ENCODE data around the gene RNF125. TPM values are rescaled to one million over a fixed set of nuclear protein-coding genes. Genes with fewer than 3 reads are reported as not detected.
A peak's percentile ranks its signal among the peaks of the same experiment; 100 is the strongest.

RNF125 gene
- 0.66 TPM for polyA plus RNA-seq (2013, experiment 1 of 2)
- polyA plus RNA-seq (2013, experiment 2 of 2), result 1.3 TPM

DNA sequence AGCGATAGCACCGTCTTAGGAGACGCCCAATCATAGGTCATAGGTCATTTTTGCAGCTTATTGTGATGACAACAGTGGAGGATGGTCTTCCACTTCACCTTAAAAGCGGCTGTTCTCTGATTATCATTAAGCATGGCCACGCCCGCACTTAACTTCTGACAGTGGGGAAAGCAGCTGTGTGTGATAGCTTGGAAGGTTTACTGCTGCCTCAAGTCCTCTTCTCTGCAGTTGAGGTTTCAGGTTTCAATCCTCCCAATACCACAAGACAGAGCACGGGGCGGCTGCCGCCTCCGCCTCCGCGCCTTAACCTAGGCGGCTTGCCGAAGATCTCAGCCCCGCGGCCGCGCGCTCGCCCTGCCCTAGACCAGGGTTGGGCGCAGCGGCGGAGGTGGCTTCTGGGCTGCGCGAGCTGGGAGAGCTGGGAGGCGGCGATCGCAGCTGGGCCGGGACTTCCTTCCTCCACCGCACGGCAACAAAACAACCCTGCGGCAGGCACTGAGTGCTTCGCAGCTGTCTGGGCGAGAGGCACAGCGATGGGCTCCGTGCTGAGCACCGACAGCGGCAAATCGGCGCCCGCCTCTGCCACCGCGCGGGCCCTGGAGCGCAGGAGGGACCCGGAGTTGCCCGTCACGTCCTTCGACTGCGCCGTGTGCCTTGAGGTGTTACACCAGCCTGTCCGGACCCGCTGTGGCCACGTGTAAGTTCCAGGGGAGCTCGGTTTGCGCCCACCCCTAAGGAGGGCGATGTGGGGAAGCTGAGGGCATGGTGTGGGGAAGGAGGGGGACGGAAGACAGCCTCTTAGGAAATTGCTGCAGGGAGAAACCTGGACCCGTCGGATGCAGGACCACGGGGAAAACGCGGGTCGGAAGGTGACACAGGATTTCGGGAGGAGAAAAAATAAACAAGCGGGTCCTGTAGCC, at the start of gene RNF125:
Gene RNF125 (plus strand): TSS at position 495 of the 920 bp plus-strand sequence. CDS start 39 bp downstream, at position 534.
- no peaks in the 10 kb centered on the region for H3K9me3 ChIP-seq (ENCODE audit: control insufficient read depth, low read length)
- H3K4me1 ChIP-seq (ENCODE audit: control insufficient read depth, insufficient read depth, low read length, poor library complexity, severe bottlenecking), result peaks cover 6% of the 10 kb centered on the region
- peak within 1 kb of the TSS; percentile 52 for H3K4me3 ChIP-seq (ENCODE audit: extremely low read depth, insufficient read depth, low read length, poor library complexity, severe bottlenecking)
- peak within 1 kb of the TSS; percentile 24 for H3K27ac ChIP-seq (ENCODE audit: low read depth, low read length, severe bottlenecking)
- 1% methylated on average over 60 to 62 of the region's 66 CpGs for WGBS, 2 experiments (ENCODE audit: insufficient coverage in 2 of 2)
- H3K36me3 ChIP-seq (ENCODE audit: control insufficient read depth, insufficient read depth, low read length), result no peaks in the 10 kb centered on the region

DNA sequence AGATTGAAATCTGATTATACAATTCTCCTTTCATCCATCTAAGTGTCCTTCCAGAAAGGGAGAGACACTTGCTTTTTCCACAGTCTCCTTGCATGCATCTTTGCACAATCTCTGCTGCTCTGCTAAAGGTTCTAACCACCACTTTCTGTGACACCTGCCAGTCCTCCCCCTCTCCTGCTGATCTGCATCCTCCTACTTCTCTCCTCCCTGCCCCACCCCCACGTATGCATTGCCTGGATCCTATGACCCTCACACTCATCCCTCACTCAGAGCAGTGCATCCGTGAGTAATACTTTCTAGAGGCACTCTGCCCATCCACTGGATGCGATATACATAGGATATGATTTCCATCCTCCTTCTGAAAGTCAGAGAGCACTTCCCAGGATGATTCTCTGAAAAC, 48.0 kb upstream of the RNF125 start:
- peaks cover 26% of the 10 kb centered on the region for H3K9me3 ChIP-seq (ENCODE audit: control insufficient read depth, low read length)
- H3K36me3 ChIP-seq (ENCODE audit: control insufficient read depth, insufficient read depth, low read length), result no peaks in the 10 kb centered on the region
- no peaks in the 10 kb centered on the region for H3K4me1 ChIP-seq (ENCODE audit: control insufficient read depth, insufficient read depth, low read length, poor library complexity, severe bottlenecking)
- WGBS, 2 experiments (ENCODE audit: insufficient coverage in 2 of 2), result 40 to 58% methylated on average over 2 to 3 of the region's 3 CpGs
- H3K4me3 ChIP-seq (ENCODE audit: extremely low read depth, insufficient read depth, low read length, poor library complexity, severe bottlenecking), result no peak overlapping the region
- no peak overlapping the region for H3K27ac ChIP-seq (ENCODE audit: low read depth, low read length, severe bottlenecking)

DNA sequence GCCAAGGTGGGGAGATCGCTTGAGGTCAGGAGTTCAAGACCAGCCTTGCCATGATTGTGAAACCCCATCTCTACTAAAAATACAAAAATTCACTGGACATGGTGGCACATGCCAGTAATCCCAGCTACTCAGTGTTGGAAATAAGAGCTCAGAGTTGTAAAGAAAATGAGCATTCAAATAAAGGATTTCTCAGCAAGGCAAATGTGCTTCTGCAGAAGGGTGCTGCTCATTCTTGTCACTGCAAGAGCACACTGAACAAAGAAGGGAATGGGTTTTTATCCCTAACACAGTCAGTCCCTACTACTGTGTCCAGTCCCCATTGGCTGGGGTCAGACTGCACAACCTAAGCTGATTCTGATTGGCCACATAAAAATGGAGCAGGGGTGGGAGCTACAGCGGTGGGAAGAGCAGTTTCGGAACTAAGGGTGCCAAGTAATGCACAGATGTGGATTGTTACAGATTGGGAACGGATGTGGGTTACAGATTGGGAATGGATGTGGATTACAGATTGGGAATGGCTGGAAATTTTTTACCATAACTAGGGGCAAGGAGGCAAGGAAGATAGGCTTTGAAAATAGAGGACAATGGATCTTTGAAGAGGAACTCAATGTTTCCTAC, 44.6 kb upstream of the RNF125 start:
- Histone ChIP-seq H3K9me3 (ENCODE audit: control insufficient read depth, low read length) (peaks cover 38% of the 10 kb centered on the region), H3K36me3 (ENCODE audit: control insufficient read depth, insufficient read depth, low read length) (no peaks in the 10 kb centered on the region), H3K4me1 (ENCODE audit: control insufficient read depth, insufficient read depth, low read length, poor library complexity, severe bottlenecking) (no peaks in the 10 kb centered on the region), H3K4me3 (ENCODE audit: extremely low read depth, insufficient read depth, low read length, poor library complexity, severe bottlenecking) (no peak overlapping the region), H3K27ac (ENCODE audit: low read depth, low read length, severe bottlenecking) (no peak overlapping the region)
- WGBS, 2 experiments (ENCODE audit: insufficient coverage in 2 of 2), result 92% methylated on average over 4 of the region's 4 CpGs

DNA sequence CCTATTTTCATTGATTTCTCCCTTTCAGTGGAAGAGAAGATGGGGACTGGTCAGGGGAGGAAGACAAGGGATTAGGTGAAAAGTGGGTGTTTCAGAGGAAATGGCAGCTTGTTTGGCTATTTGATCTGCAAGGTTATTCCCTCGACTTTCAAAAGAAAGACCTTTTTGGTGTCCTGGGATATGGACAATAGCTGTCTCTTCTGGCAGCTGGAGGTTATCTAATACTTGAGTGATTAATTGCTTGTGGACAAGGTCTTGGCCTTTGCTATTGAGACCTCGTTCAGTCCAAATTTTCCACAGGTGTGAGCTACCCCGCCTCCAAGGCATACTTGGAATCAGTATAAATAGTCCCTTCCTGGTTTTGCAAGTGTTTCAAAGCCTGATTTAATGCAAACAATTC, 42.4 kb upstream of the RNF125 start:
- WGBS, 2 experiments (ENCODE audit: insufficient coverage in 2 of 2), result 67 to 83% methylated on average over 3 of the region's 3 CpGs
- peaks cover 44% of the 10 kb centered on the region for H3K9me3 ChIP-seq (ENCODE audit: control insufficient read depth, low read length)
- no peak overlapping the region for H3K27ac ChIP-seq (ENCODE audit: low read depth, low read length, severe bottlenecking)
- H3K4me1 ChIP-seq (ENCODE audit: control insufficient read depth, insufficient read depth, low read length, poor library complexity, severe bottlenecking), result no peaks in the 10 kb centered on the region
- H3K4me3 ChIP-seq (ENCODE audit: extremely low read depth, insufficient read depth, low read length, poor library complexity, severe bottlenecking), result no peak overlapping the region
- no peaks in the 10 kb centered on the region for H3K36me3 ChIP-seq (ENCODE audit: control insufficient read depth, insufficient read depth, low read length)

DNA sequence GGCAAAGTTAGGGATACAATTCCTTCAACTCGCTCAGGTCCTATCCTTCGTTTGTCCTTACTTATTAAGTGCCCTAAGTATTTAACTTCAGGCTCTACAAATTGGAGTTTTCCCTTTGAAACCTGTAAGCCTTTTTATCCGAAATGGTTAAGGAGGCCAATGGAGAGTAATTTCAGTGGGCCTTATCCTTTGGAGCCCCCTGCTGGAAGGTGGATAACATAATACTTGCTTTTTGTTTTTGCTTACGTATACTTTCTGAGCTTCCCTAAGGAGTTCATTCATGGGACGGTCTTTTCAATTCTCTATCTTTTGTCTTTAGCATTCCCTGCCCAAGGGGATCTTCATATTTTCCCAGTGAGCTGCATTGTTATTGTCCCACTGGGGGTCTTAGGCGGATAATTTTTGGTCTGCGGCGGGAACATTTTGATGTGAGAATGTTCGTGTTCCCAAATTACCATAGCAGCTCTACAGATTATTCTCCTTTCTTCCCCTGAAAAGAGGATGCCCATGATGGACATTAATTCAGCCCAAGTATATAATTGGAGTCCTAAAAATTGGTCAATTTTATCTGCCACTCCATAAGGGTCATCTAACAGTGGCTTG, 41.3 kb upstream of the RNF125 start:
- no peak overlapping the region for H3K27ac ChIP-seq (ENCODE audit: low read depth, low read length, severe bottlenecking)
- no peak overlapping the region for H3K4me3 ChIP-seq (ENCODE audit: extremely low read depth, insufficient read depth, low read length, poor library complexity, severe bottlenecking)
- H3K9me3 ChIP-seq (ENCODE audit: control insufficient read depth, low read length), result peaks cover 41% of the 10 kb centered on the region
- WGBS, 2 experiments (ENCODE audit: insufficient coverage in 2 of 2), result 62 to 100% methylated on average over 4 to 5 of the region's 9 CpGs
- H3K36me3 ChIP-seq (ENCODE audit: control insufficient read depth, insufficient read depth, low read length), result no peaks in the 10 kb centered on the region
- H3K4me1 ChIP-seq (ENCODE audit: control insufficient read depth, insufficient read depth, low read length, poor library complexity, severe bottlenecking), result no peaks in the 10 kb centered on the region

DNA sequence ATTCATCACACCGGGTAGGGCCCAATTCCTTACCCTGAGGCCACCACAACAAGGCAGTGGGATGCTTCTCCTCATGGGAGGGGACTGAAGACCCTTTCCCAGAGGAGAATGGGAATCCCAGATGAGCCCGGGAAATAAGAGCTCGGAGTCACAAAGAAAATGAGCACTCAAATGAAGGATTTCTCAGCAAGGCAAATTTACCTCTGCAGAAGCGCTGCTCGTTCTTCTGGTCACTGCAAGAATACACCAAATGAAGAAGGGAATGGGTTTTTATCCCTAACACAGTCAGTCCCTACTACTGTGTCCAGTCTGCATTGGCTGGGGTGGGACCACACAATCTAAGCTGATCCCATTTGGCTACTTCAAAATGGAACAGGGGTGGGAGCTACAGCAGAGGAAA, 40.0 kb upstream of the RNF125 start:
- Histone ChIP-seq H3K4me3 (ENCODE audit: extremely low read depth, insufficient read depth, low read length, poor library complexity, severe bottlenecking) (no peak overlapping the region), H3K9me3 (ENCODE audit: control insufficient read depth, low read length) (peaks cover 31% of the 10 kb centered on the region)
- WGBS, 2 experiments (ENCODE audit: insufficient coverage in 2 of 2), result 84 to 97% methylated on average over 4 to 5 of the region's 5 CpGs

DNA sequence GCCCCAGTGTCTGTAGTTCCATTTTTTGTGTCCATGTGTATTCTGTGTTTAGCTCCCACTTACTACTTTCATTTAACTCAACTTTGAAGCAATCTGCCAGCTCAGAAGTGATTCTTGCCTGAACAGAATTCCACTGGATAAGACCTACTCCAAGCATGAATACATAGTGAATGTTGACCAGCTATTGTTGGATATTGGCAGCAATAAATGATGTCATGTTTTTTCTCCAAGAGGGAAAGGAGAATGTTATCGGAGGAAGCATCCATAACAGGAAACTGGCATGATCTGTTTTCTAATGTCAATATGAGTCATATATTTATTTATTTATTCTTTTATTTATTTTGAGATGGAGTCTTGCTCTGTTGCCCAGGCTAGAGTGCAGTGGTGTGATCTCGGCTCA, 38.9 kb upstream of the RNF125 start:
- H3K4me3 ChIP-seq (ENCODE audit: extremely low read depth, insufficient read depth, low read length, poor library complexity, severe bottlenecking), result no peak overlapping the region
- H3K4me1 ChIP-seq (ENCODE audit: control insufficient read depth, insufficient read depth, low read length, poor library complexity, severe bottlenecking), result no peaks in the 10 kb centered on the region
- peaks cover 20% of the 10 kb centered on the region for H3K9me3 ChIP-seq (ENCODE audit: control insufficient read depth, low read length)
- WGBS, 2 experiments (ENCODE audit: insufficient coverage in 2 of 2), result no CpG with 5 or more reads among the region's 2 CpGs
- no peak overlapping the region for H3K27ac ChIP-seq (ENCODE audit: low read depth, low read length, severe bottlenecking)
- H3K36me3 ChIP-seq (ENCODE audit: control insufficient read depth, insufficient read depth, low read length), result no peaks in the 10 kb centered on the region

More for the DNA sequence above, 40.0 kb upstream of the RNF125 start:
- Histone ChIP-seq H3K4me1 (ENCODE audit: control insufficient read depth, insufficient read depth, low read length, poor library complexity, severe bottlenecking) (no peaks in the 10 kb centered on the region), H3K27ac (ENCODE audit: low read depth, low read length, severe bottlenecking) (no peak overlapping the region), H3K36me3 (ENCODE audit: control insufficient read depth, insufficient read depth, low read length) (no peaks in the 10 kb centered on the region)

DNA sequence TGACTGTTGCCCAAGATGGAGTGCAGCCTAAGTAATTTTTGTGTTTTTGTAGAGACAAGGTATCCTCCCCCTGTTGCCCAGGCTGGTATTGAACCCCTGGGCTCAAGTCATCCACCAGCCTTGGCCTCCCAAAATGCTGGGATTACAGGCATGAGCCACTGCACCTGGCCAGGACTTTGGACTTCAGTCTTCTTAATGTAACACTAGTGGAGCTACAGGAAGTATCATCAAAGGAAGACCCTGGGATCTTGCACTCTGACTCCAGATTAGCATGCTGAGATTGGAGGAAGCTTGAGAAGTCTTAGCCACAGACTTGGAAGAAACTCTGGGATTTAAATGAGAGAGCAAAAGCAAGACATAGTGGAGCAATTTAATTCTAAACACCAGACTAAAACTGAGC, 37.8 kb upstream of the RNF125 start:
- H3K36me3 ChIP-seq (ENCODE audit: control insufficient read depth, insufficient read depth, low read length), result no peaks in the 10 kb centered on the region
- peaks cover 18% of the 10 kb centered on the region for H3K9me3 ChIP-seq (ENCODE audit: control insufficient read depth, low read length)
- H3K4me3 ChIP-seq (ENCODE audit: extremely low read depth, insufficient read depth, low read length, poor library complexity, severe bottlenecking), result no peak overlapping the region
- no peak overlapping the region for H3K27ac ChIP-seq (ENCODE audit: low read depth, low read length, severe bottlenecking)
- H3K4me1 ChIP-seq (ENCODE audit: control insufficient read depth, insufficient read depth, low read length, poor library complexity, severe bottlenecking), result no peaks in the 10 kb centered on the region

DNA sequence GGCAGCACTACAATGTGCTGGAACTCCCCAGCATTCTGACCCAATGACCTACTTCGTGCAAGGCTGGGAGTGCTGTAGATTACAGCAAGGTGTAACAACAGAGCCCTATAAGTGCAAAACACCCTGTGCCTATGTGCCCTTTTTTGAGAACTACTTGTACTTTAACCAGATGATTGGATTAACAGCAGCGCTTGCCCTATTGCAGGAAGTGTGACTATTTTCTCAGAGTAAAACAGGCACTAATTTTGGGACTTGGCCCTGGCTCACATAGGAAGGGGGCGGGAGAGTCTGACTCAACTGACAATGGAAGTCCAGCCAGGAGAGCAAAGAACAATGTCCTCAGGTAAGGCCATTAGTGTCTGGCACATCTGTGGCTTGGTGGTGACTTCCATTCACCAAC, 35.6 kb upstream of the RNF125 start:
- Histone ChIP-seq H3K36me3 (ENCODE audit: control insufficient read depth, insufficient read depth, low read length) (no peaks in the 10 kb centered on the region), H3K9me3 (ENCODE audit: control insufficient read depth, low read length) (peaks cover 14% of the 10 kb centered on the region), H3K4me3 (ENCODE audit: extremely low read depth, insufficient read depth, low read length, poor library complexity, severe bottlenecking) (no peak overlapping the region), H3K27ac (ENCODE audit: low read depth, low read length, severe bottlenecking) (no peak overlapping the region), H3K4me1 (ENCODE audit: control insufficient read depth, insufficient read depth, low read length, poor library complexity, severe bottlenecking) (no peaks in the 10 kb centered on the region)
- WGBS, 2 experiments (ENCODE audit: insufficient coverage in 2 of 2), result 74 to 83% methylated on average over 2 to 3 of the region's 3 CpGs

DNA sequence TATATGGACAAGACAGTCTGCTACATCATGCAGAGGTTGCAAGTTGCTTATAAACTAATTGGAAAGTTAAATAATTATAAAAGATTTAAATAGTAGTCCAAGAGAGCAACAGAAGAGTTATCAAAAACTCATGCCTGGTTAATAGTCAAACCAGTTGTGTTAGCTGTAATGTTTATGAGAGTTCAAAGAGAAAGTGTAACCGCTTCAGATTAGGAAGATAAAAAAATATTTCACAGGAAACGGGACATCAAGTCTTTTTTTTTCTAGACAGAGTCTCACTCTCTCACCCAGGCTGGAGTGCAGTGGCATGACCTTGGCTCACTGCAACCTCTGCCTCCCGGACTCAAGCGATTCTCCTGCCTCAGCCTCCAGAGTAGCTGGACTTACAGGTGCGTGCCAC, 34.6 kb upstream of the RNF125 start:
- 94 to 100% methylated on average over 2 of the region's 5 CpGs for WGBS, 2 experiments (ENCODE audit: insufficient coverage in 2 of 2)
- H3K36me3 ChIP-seq (ENCODE audit: control insufficient read depth, insufficient read depth, low read length), result no peaks in the 10 kb centered on the region
- H3K4me3 ChIP-seq (ENCODE audit: extremely low read depth, insufficient read depth, low read length, poor library complexity, severe bottlenecking), result no peak overlapping the region
- no peak overlapping the region for H3K27ac ChIP-seq (ENCODE audit: low read depth, low read length, severe bottlenecking)
- no peaks in the 10 kb centered on the region for H3K4me1 ChIP-seq (ENCODE audit: control insufficient read depth, insufficient read depth, low read length, poor library complexity, severe bottlenecking)
- peaks cover 6% of the 10 kb centered on the region for H3K9me3 ChIP-seq (ENCODE audit: control insufficient read depth, low read length)

Data from mesodermal cell (in vitro differentiated cells).